GM21717 (cell line): ENCODE data around the gene PMF1.

Experiments
- ATAC-seq: cut with Tn5 transposase; IDR thresholded peaks from one replicate; pipeline ENCODE4 v1.9.1; 2021; ENCODE audit warnings: mild to moderate bottlenecking, moderate library complexity; ENCODE audit not compliant: unreplicated experiment

PMF1 gene

DNA sequence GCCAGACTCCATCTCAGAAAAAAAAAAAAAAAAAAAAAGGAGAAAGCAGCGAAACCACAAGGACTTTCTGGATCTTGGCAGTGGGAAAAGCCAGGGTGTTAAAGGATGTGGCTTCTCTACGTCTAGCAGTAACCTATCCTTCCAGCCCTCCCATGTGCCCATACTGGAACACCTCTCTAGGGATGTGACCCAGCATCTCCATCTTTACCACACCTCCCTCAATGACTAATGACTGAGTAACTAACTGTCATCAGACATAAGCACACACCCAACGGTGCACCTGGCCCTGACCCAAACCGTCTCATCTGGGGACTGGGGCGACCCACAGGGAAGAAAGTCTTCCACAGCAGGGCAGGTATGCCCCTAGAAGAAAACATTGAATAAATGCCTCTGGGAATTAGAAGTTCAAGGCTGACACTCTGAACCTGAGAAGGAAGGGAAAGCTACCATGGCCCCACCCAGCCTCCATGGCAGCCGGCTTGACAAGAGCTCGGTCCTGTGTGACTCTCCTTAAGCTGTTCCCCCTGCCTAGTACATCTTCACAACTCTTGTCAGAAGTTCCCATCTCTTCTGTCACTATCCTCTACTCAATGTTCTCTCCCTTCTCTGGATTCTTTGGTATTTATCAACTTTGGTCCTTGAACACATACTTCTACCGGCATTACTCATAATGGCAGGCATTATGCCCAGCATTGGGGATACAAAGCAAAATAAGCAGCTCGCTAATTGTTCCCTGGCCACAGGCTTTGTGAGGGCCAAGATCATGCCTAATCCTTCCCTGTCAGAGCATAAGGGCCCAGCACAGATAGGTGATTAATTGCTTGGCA lies 49.9 kb downstream of the PMF1 start:
- no peak for ATAC-seq

DNA sequence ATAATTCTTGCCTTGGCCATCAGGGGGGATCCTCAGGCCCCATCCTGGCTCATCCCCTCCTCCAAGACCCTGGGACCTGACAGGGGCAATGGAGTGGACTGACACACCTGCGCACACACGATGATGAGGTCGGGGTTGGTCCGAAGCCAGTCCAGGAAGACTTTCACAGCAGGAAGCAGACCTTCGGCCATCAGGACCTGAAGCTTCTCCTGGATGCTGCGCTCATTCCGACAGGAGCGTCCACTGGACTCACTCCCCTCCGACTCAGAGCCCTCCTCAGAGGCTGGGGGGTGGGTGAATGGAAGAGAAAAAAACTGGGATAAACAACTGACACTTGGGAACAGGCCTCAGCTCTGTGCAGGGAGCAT lies 50.5 kb downstream of the PMF1 start:
- no peak for ATAC-seq

DNA sequence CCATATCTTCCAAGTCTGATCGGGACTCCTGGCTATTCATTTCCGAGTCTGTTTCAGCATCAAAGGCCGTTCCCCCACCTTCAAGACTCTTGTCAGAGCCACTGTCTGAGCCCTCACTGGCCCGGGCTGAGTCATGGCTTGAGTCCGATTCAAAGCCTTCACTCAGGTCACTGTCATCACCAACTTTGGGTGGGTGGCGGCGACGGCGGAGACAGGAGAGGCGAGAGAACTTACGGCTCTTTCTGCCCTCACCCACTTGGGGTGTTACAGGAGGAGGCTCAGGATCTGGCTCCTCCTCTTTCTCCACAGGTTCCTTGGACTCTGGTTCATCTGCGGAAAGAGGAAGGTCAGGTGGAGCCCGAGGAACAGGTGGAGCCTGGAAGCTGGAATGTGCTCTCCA lies 53.2 kb downstream of the PMF1 start:
- ATAC-seq: no peak

DNA sequence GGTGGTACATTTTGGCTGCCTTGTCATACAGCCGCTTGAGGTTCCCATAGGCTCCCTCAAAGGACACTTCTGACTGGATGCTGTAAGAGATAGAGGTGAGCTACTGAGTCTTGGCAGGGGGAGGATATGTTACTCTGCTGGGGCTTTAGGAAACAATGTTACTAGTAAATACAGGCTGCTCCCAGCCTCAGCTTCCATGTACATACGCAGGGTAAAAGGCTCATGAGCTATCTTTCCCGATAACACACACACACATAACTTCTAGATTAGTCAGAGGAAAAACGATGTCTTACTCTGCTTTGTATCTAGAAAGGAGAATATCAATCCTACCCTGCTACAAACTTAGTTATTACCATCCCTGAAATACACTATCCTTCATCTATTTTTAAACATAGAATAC lies 55.5 kb downstream of the PMF1 start:
- ATAC-seq: no peak

DNA sequence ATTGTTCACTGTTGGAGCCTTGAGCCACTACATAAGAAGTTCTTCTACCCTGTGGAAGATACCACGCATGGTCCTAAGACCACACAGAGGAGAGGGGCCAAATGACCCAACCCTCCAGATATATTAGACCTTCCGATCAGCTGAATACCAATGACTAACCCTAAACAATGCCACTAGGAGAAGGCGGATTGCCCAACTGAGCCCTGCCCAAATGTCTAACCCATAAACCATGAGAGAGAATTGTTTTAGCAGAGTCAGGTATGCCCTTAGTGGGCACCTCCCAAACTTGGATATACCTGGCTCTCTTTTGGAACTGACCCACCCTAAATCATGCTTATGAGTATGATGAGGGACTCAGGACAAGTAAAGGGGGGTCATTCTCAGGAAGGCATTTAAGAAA lies 57.5 kb downstream of the PMF1 start:
- no peak for ATAC-seq

DNA sequence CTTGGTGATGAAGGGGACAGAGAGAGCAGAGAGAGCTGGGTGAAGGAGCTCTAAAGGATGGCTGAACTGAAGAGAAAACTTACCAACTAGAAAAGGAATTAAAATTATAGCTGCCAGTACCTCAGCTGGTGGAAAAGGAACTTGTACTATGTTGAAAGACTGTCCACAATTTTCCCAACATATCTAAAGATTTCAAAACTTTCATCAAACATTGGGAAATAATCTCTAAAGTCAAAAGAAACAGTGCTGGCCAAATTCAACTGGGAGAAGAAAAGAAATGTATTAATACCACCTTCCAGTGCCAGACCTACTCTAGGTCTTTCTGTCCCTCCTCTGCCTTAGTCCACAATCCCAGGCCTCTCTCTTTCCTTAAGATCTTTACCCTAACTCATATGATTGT lies 63.7 kb downstream of the PMF1 start:
- ATAC-seq: no peak

DNA sequence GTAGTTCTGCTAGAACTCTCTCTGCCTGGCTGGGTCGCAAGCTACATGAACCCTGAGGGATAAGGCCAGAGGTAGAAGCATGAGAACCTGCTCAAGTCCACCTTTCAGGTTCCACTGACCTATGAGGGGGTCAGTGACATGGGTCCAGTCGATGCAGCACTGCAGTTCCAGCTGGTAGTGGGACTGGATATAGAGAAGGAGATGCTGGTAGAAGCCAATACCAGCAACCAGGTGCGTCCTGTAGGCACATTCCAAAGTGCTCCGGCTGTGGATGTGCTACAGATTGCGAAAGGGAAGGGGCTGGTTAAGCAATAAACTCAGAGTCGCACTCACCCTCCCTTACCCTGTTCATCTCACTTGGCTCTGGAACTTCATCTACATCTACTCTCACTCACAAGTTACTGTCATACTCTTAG lies 64.2 kb downstream of the PMF1 start:
- no peak for ATAC-seq

DNA sequence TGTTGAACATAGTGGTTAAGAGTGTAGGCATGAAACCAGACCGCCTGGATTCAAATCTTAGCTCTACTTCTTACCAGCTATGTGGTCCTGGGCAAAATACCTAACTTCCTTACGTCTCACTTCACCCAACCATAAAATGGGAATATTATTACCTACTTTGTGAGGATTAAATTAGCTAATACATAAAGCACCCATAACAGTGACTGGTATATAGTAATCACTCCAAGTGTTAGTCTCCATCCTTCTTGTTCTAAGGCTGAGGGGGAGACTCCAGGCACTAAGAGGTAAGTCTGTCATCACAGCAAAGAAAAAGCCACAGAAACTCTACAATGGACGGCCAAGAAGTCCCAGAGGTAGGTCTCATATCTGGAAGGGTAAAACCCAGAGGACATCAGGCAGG lies 67.0 kb downstream of the PMF1 start:
- ATAC-seq: no peak

DNA sequence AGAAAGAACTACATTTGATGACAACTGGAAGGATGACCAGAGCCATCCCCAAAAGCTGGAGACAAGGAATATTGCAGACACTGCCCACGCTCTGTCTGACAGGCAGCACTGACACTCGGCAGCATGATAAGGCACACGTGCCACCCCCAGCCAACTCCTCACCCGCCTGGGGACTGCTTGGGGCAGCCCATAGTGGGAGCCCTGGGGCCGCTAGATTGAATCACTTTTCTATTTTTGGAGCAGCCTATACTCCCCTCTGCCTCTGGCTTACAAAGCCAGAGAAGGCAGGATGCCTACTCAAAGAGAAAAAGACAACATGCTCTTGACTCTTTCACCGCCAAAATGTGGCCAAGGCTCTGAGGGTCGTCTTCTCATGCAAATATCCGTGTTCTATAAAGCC lies 68.5 kb downstream of the PMF1 start:
- ATAC-seq: peak; percentile 46

DNA sequence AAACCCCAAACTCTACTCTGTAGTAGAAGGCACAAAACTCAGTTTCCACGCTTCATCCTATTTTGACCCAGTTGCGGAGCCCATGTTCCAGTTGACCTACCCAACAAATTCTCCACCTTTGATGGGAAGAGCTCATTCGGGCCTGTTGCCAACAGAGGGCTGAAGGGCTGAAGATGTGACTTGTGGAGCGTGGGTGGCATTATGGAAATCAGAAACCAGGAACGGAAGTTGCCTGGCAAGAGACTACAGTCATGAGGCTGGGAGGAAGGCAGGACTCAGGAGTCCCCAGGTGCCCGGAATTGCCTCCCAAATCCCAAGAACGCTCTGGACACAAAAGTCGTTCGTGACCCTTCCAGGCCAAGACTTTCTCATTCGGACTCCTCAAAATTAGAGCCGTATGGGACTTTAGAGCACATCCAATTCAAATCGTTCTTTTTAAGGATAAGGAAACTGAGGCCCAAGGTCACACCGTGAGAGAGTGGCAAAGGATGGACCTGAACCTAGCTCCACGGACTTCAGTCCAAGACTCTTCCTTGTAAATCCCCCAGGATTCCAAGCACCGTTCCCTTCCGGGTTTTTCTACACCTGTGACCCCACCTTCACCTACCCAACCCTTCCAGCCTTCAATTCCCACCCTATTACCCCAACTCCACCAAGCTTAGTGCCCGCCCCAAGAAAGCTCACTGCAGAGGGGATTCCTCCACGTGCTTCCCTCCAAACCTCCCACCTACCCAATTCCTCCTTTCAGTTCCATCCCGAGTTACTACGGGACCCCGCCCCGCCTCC lies 69.1 kb downstream of the PMF1 start:
- no peak for ATAC-seq

DNA sequence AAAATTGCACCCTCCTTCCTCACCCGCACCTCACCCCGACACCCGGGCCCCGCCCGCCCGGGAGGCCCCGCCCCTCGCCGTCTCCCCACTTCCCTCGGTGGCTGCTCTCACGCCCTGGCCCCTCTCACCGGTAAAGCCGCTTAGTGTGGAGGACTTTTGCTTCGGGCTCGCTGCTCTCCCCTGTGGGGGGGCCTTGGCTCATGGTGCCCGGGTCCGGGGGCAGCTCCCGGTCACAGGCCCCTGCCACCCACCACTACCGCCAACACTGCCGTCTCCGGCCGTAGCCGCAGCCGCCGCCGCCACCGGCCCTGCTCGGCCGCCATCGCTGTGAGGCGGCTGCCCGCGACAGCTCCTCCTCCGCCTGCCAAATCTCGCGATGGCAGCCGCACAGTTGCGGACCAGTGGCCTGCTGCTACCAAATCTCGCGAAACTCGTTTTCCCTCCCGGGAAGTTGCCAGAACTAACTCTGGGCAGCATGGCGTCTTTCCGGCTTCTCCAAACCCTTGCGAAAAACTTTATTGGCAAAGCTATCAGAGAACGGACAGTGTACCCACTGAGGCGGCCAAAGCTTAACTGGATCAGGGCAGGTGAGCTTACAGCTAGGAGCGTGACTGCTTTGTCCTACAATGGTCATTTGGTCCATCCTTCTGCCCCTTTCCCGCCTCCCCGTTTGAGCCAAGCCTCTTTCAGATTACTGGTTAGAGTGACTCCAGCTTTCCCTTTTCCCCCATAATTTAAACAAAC lies 69.8 kb downstream of the PMF1 start, which contains the start of gene SMG5:
Gene SMG5 (minus strand): TSS at position 347 of the 744 bp plus-strand sequence. CDS start 145 bp downstream, at position 202.
- ATAC-seq: peak; percentile 69

DNA sequence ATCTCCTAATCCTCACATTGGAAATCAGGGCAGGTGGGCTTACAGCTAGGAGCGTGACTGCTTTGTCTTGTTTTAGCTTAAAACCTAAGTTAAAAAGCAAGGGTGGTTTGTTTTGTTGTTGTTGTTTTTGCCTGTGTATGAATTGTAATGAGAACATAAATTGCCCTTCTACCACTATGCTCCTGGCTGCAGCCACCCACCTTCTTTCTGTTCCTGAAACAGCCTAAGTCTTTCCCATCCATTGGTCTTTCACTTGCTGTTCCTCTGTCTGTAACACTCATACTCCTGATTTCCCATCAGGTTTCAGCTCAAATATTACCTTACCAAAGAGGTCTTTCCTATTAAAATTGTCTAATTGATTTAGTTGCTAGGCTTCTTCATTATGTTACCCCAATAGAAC lies 70.7 kb downstream of the PMF1 start:
- no peak for ATAC-seq

DNA sequence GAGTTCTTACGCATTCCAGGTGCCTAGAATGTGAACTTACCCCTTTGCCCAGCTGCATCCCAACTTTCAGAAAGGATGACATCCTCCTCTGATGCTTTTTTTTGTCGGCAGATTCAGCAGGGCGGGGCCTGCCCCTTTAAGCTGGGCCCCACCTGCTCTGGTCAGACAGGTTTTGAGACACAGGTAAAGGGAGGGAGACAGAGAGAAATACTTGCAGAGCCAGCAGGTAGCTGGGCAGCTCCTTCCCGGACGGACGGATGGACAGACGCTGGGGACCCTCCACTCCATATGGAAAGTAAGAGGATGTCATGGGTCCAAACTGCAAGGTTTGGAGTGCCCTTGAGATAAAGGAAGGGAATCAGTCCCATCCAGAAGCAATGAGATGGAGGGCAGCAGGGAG lies 71.3 kb downstream of the PMF1 start, which contains the start of gene TMEM79:
Gene TMEM79 (plus strand): TSS at position 214 of the 400 bp plus-strand sequence. CDS start 902 bp downstream, outside the sequence.
- ATAC-seq: no peak

DNA sequence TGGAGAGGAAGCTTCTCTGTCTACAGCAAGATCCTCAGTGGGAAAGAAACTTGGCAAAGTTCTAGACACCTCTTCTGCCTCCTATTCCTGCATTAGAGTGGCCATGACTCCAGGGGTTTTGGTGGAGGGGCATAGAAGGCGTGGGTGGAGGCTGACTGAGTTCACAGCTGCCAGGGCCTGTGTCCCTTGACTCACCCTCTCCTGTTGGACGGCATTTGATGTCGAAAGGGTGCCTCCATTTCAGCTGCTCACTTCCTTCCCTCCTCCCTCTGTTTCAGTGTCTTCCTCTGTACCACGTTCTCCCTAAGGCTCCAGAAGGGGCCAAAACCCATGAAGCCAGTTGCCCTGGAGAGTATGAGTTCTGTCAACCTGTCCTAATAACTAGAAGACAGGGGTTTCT lies 72.0 kb downstream of the PMF1 start:
- ATAC-seq: no peak

DNA sequence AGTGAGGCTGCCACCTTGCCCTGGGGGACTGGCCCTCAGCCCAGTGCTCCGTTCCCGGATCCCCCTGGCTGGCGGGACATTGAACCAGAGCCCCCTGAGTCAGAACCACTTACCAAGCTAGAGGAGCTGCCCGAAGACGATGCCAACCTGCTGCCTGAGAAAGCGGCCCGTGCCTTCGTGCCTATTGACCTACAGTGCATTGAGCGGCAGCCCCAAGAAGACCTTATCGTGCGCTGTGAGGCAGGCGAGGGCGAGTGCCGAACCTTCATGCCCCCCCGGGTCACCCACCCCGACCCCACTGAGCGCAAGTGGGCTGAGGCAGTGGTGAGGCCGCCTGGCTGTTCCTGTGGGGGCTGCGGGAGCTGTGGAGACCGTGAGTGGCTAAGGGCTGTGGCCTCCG lies 72.6 kb downstream of the PMF1 start:
- ATAC-seq: no peak

DNA sequence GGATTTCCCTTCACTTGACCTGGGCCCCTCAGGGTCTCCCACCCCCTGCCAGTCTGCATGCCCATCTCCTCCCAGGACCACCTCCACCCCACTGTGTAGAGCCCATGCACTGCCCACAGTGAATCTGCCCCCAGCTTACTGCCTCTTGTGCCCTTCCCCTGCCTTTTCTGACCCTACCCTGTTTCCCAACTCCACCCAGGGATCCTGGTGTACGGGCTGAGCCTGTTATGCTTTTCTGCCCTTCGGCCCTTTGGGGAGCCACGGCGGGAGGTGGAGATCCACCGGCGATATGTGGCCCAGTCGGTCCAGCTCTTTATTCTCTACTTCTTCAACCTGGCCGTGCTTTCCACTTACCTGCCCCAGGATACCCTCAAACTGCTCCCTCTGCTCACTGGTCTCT lies 73.3 kb downstream of the PMF1 start:
- ATAC-seq: no peak
